ENCODE measurements around the gene SF3B6.
A peak's percentile ranks its signal among the peaks of the same experiment; 100 is the strongest.
"Not testable (repeated sequence)": the region's sequence is repeated elsewhere in the genome, so short reads cannot be mapped to it uniquely, and the experiment has no call there.

Gene SF3B6, protein sequence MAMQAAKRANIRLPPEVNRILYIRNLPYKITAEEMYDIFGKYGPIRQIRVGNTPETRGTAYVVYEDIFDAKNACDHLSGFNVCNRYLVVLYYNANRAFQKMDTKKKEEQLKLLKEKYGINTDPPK

DNA sequence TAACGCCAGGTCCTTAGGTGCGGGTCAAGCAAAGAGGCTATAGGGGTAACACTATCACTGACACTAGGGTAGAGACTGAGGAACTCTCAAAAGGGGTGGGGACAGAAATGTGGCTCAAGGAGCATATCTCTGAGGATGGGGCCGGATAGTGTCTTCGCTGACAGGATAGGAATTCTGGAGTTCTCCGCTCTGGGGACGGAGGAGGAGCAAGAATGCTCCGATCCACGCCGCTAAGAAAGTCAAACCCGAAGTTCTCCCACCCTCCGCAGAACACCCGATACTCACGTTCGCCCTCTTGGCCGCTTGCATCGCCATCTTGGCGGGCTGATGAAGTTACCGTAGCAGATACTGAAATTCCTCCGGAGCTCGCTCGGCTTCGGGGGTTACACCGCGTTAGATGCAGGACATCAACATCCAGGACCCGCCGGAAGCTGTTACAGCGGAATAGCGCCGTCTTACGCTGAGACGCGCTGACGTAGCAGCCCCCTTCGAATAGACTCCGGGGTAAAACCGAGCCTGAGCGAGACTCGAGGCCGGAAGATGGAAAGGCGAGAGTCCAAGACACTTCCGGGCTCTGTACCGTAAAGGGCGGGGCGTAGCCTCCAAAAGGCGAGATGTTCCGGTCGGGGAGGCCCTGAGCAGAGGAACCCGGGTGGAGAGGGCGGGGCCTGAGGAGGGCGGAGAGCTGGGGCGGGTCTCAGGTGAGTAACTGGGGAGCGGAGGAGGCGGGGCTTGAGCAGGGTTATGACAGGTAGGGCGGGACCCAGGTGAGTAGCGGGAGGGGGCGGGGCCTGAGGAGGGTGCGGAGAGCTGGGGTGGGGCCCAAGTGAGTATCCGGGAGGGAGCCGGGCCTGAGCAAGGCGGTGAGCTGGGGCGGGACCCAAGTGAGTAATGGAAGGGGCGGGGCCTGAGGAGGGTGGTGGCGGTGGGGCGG lies at the start of gene SF3B6:
Gene SF3B6 (minus strand): TSS at position 412 of the 934 bp plus-strand sequence. CDS start 97 bp downstream, at position 315.
- H3K4me3 Mint-ChIP-seq, result peak within 1 kb of the TSS; percentile 99
- peaks cover 37% of the 10 kb centered on the region for H3K4me1 Mint-ChIP-seq (ENCODE audit: low read depth)
- H3K27me3 Mint-ChIP-seq, result no peaks in the 10 kb centered on the region
- H3K27ac Mint-ChIP-seq, result peak within 1 kb of the TSS; percentile 96
- H3K9me3 Mint-ChIP-seq, result no peaks in the 10 kb centered on the region
- H3K36me3 Mint-ChIP-seq (ENCODE audit: low read depth), result peaks cover 30% of the 10 kb centered on the region

DNA sequence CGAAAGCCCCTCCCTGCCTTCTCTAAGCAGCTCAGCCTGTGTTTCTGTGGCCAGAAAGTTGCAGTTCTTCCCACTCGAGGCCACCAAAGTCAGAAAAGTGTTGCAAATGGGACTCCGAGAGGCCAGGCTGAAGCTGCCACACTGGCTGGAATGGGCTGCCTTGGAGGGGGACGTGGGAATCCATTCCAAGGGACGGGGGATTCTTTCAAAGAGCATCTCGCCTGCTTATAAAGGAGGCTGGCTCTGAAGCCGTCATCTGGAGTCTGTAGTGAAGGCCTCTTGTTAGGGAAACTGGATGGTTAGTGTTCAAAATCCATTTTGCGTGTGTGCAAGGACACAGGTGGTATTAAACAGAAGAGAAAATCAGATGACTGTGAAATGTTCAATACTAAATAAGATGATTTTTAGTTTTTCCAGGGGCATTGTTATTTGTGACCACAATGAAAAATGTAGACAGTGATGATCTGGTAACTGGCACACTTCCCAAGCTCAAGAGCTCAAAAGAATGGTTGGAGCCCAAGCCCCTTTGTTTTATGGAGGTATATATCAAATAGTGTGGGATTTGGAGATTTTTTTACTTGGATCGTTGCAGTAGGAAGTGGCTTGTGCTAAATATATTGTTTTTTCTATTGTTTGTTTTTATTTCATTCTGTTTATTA lies 47.9 kb upstream of the SF3B6 start:
- no peaks in the 10 kb centered on the region for H3K9me3 Mint-ChIP-seq
- no peaks in the 10 kb centered on the region for H3K27me3 Mint-ChIP-seq
- no peaks in the 10 kb centered on the region for H3K36me3 Mint-ChIP-seq (ENCODE audit: low read depth)
- H3K4me3 Mint-ChIP-seq, result peak overlapping the region; percentile 80
- H3K4me1 Mint-ChIP-seq (ENCODE audit: low read depth), result peaks cover 15% of the 10 kb centered on the region
- peak overlapping the region; percentile 83 for H3K27ac Mint-ChIP-seq

DNA sequence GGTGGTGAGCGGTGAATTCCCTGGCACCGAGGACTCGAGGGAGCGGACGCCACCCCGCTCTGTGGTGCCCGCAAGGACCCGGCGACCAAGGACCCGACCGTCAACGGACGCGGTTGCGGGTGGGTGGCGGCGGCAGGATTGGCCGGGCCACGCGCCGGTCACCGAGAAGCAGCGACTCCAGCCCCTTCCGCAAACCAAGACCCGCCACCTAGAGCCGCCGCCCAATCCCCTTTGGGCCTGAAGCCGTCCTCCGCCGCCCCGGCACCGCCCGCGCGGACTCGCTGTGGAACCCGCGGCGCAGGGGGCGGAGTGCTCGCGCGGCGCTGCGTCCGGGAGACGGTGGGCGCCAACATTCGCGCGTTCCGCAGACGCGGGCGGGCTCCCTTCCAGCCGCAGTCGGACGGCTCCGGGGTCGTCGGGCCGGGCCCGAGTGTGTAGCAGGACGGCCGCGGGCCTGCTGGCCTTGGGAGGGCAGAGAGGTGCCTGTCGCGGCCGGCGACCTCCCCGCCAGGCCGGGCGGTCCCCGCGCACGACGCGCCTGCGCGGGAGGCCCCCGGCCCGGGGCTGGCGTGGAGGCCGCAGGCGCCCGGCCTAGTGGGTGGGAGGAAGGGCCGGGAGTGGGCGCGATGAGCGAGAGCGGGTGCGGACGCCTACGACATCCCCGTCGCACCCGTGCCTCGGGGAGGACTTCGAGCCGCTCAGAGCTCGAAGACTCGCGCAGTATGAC lies 47.2 kb upstream of the SF3B6 start, which contains the start of the genes FAM228B and PFN4:
Gene FAM228B (plus strand): TSS at position 275 of the 727 bp plus-strand sequence. CDS start 893 bp downstream, outside the sequence.
Gene PFN4 (minus strand): TSS at position 140 of the 727 bp plus-strand sequence. CDS start 799 bp downstream, outside the sequence.
- H3K4me1 Mint-ChIP-seq (ENCODE audit: low read depth), result peaks cover 15% of the 10 kb centered on the region
- no peaks in the 10 kb centered on the region for H3K9me3 Mint-ChIP-seq
- H3K27me3 Mint-ChIP-seq, result no peaks in the 10 kb centered on the region
- peak within 1 kb of the TSS; percentile 80 for H3K4me3 Mint-ChIP-seq
- no peaks in the 10 kb centered on the region for H3K36me3 Mint-ChIP-seq (ENCODE audit: low read depth)
- peak within 1 kb of the TSS; percentile 87 for H3K27ac Mint-ChIP-seq

DNA sequence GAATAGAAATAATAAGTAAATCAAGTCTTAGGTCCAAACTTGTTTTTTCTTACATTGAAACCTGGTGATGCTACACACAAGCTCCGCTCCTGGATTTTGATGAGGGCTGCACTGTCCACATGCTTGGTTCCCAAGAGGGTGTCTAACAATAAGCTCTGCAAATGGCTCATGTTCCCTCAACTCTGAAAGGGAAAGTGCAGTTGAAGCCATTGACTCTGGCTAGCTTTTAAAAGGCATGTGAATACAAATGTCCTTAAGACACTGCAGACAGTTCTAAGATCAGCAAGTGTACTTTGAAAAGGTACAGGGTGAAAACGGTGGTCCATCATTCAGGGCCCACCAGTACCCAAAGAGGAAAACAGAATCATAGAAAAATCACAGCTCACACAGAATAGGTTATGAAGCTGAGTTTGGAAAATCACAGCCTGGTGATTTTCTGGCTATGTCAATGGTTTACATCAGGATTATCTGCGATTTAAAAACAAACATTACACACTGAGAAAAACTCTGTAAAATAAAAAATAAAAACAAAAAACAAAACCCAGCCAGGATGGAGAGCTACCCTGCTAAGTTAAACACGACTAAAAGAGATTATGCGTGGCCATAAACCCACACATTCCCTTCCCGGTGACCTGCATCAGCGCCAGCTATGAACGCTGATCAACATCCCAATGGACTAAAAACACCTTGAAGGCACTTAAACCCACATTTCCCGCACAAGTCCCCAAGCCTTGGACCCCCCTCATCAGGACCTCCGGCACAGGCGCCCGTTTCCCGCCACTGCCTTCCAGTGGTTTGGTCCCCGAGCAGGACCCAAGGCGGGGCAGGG lies 46.5 kb upstream of the SF3B6 start:
- Mint-ChIP-seq H3K4me3 (peak overlapping the region; percentile 77), H3K36me3 (ENCODE audit: low read depth) (no peaks in the 10 kb centered on the region), H3K4me1 (ENCODE audit: low read depth) (peaks cover 15% of the 10 kb centered on the region), H3K9me3 (no peaks in the 10 kb centered on the region), H3K27ac (peak overlapping the region; percentile 87), H3K27me3 (no peaks in the 10 kb centered on the region)

DNA sequence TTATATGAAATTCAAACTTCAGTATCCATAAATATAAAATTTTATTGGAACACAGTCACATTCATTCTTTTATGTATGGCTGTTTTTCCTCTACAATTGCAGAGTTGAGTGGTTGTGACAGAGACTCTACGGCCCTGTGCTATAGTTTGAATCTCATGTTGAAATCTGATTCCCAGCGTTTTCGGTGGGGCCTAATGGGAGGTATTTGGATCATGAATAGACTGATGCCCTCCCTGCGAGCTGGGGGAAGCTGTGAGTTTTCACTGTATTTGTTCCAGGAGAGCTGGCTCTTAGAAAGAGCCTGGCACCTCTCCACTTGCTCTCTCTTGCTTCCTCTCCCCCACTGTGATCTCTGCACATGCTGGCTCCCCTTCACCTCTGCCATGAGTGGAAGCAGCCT lies 45.3 kb upstream of the SF3B6 start:
- no peaks in the 10 kb centered on the region for H3K9me3 Mint-ChIP-seq
- H3K4me3 Mint-ChIP-seq, result no peak overlapping the region
- H3K36me3 Mint-ChIP-seq (ENCODE audit: low read depth), result no peaks in the 10 kb centered on the region
- H3K27ac Mint-ChIP-seq, result no peak overlapping the region
- no peaks in the 10 kb centered on the region for H3K27me3 Mint-ChIP-seq
- peaks cover 15% of the 10 kb centered on the region for H3K4me1 Mint-ChIP-seq (ENCODE audit: low read depth)

DNA sequence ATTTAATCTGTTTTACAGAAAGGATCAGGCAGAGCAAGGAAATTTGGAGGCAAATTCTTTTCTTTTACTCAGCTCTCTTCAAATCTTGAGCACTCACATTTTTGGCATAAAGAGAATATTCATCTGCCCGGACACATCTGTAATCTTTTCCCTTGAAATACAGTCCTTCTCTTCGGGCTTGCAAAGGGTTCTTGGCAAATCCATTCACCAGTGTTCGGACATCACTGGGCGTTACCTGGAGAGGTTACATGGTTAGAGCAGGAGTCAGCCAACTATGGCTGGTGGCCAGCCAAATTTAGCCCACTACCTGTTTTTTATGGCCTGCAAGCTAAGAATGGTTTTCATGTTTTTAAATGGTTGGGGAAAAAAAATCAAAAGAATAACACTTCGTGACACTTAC lies 44.9 kb upstream of the SF3B6 start:
- Mint-ChIP-seq H3K4me3 (no peak overlapping the region), H3K27me3 (no peaks in the 10 kb centered on the region), H3K36me3 (ENCODE audit: low read depth) (no peaks in the 10 kb centered on the region), H3K27ac (no peak overlapping the region), H3K9me3 (no peaks in the 10 kb centered on the region), H3K4me1 (ENCODE audit: low read depth) (peaks cover 15% of the 10 kb centered on the region)

DNA sequence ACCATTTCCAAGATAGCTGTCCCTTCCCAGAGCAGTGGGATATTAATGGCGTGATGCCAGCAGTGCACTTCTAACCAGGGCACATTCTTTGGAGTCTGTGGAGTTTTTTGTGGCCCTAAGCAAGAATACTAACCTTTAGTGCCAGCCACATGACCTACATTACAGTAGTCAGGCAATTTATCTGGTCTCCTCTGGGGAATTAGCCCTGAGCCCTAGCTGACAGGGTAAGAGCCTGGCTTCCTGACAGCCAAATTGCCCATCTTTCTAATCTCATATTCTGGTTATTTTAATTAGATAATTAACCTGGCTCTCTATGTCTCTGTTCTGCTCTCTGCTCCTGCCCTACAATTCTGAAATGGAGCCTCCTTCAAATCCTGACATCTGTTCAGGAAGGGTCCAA lies 41.8 kb upstream of the SF3B6 start:
- H3K9me3 Mint-ChIP-seq, result no peaks in the 10 kb centered on the region
- H3K4me1 Mint-ChIP-seq (ENCODE audit: low read depth), result peaks cover 6% of the 10 kb centered on the region
- no peak overlapping the region for H3K4me3 Mint-ChIP-seq
- no peak overlapping the region for H3K27ac Mint-ChIP-seq
- H3K27me3 Mint-ChIP-seq, result no peaks in the 10 kb centered on the region
- no peaks in the 10 kb centered on the region for H3K36me3 Mint-ChIP-seq (ENCODE audit: low read depth)

DNA sequence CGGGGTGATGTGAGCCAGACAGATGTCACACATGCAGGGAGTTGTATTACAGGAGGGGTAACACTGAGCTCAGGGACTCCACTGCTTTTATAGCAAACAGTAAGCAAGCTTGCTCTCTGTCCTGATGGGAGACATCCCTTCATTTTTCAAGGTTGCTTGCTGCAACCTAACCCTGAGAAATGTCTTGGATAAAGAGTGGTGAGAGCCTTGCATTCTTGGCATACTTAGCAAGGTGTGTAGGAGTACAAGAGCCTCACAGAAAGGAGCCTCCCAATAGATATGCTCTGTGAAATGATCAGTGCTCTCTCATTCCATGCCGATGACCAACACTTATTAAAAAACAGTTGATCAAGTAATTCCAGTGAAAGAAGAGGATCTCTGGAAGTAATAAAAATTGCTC lies 38.9 kb upstream of the SF3B6 start:
- no peaks in the 10 kb centered on the region for H3K9me3 Mint-ChIP-seq
- H3K4me1 Mint-ChIP-seq (ENCODE audit: low read depth), result no peaks in the 10 kb centered on the region
- H3K27me3 Mint-ChIP-seq, result no peaks in the 10 kb centered on the region
- H3K36me3 Mint-ChIP-seq (ENCODE audit: low read depth), result no peaks in the 10 kb centered on the region
- H3K27ac Mint-ChIP-seq, result no peak overlapping the region
- H3K4me3 Mint-ChIP-seq, result no peak overlapping the region

DNA sequence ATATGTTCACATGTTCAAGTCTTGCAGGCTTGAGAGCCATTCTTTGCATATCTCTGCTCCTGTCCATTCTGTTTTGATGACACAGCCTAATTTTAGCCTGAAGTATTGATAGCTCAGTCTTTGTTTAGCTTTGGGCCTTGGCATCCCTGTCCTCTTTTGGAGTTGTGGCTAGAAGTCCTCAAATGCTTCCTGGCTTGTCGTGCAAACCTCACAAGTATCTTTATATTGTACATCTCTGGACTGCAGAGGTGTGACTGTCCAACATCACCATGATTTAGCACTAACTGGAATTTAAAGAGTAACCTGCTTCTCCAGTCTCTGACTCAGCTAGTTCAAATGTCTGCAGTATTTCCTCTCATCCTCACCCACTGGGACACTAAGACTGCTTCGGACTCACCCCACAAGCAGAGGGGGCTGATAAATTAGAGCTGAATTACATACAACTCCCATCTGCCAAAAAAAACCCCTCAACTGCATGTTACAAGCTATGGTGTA lies 35.3 kb upstream of the SF3B6 start:
- Mint-ChIP-seq H3K27me3 (no peaks in the 10 kb centered on the region), H3K9me3 (peaks cover 23% of the 10 kb centered on the region), H3K4me1 (ENCODE audit: low read depth) (no peaks in the 10 kb centered on the region), H3K4me3 (no peak overlapping the region), H3K27ac (no peak overlapping the region), H3K36me3 (ENCODE audit: low read depth) (no peaks in the 10 kb centered on the region)

DNA sequence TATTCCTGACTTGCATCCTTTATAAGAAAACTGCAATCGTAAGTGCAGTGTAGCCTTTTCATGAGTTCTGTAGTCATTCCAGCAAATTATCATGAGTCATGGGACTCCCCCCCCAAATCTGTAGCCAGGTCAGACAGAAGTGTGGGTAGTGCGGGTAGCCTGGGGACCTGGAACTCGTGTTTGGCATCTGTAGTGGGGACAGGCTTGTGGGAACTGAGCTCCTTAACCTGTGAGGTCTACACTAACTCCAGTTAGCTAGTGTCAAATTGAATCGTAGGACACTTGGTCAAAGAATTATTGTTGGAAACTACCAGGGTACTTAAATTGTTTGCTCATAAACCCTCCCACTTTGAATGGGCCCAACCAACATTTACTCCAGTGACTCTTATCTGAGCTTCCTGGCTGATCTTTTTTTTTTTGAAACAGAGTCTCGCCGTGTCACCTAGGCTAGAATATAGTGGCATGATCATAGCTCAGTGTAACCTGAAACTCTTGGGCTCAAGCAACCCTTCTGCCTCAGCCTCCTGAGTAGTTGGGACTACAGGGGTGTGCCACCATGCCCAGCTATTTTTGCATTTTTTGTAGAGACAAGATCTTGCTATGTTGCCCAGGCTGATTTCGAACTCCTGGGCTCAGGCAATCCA lies 34.7 kb upstream of the SF3B6 start:
- Mint-ChIP-seq H3K27ac (no peak overlapping the region), H3K9me3 (peaks cover 27% of the 10 kb centered on the region), H3K4me1 (ENCODE audit: low read depth) (no peaks in the 10 kb centered on the region), H3K27me3 (no peaks in the 10 kb centered on the region), H3K36me3 (ENCODE audit: low read depth) (no peaks in the 10 kb centered on the region), H3K4me3 (no peak overlapping the region)

DNA sequence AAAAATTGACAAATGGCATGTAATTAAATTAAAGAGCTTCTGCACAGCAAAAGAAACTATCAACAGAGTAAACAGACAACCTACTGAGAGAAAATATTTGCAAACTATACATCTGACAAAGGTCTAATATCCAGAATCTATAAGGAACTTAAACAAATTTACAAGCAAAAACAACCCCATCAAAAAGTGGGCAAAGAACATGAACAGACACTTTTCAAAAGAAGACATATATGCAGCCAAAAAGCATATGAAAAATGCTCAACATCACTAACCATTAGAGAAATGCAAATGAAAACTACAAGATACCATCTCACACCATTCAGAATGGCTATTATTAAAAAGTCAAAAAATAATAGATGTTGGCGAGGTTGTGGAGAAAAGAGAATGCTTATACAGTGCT lies 33.3 kb upstream of the SF3B6 start:
- peaks cover 27% of the 10 kb centered on the region for H3K9me3 Mint-ChIP-seq
- H3K27me3 Mint-ChIP-seq; H3K27ac Mint-ChIP-seq; H3K36me3 Mint-ChIP-seq (ENCODE audit: low read depth); H3K4me1 Mint-ChIP-seq (ENCODE audit: low read depth); H3K4me3 Mint-ChIP-seq: not testable (repeated sequence)

DNA sequence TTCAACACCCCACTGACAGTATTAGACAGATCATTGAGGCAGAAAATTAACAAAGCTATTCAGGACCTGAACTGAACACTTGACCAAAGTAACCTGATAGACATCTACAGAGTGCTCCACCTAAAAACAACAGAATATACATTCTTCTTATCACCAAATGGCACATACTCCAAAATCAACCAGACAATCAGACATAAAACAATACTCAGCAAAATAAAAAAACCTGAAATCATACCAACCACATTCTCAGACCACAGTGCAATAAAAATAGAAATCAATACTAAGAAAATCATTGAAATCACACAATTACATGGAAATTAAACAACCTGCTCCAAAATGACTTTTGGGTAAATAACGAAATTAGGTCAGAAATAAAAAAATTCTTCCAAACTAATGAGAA lies 31.2 kb upstream of the SF3B6 start:
- H3K4me3 Mint-ChIP-seq, result no peak overlapping the region
- H3K36me3 Mint-ChIP-seq (ENCODE audit: low read depth), result no peaks in the 10 kb centered on the region
- no peak overlapping the region for H3K27ac Mint-ChIP-seq
- peaks cover 27% of the 10 kb centered on the region for H3K9me3 Mint-ChIP-seq
- H3K27me3 Mint-ChIP-seq, result no peaks in the 10 kb centered on the region
- H3K4me1 Mint-ChIP-seq (ENCODE audit: low read depth), result no peaks in the 10 kb centered on the region

DNA sequence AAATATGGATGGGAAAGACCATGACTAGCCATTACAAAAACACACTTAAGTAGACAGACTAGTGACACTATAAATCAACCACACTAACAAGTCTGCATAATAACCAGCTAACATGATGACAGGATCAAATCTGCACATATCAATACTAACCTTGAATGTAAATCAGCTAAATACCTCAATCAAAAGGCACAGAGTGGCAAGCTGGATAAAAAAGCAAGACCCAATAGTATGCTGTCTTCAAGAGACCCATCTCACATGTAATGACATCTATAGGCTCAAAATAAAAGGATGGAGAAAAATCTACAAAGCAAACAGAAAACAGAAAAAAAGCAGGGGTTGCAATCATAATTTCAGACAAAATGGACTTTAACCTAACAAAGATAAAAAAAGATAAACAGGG lies 30.7 kb upstream of the SF3B6 start:
- H3K27me3 Mint-ChIP-seq, result no peaks in the 10 kb centered on the region
- H3K4me1 Mint-ChIP-seq (ENCODE audit: low read depth), result no peaks in the 10 kb centered on the region
- H3K36me3 Mint-ChIP-seq (ENCODE audit: low read depth), result peaks cover 4% of the 10 kb centered on the region
- peaks cover 27% of the 10 kb centered on the region for H3K9me3 Mint-ChIP-seq
- H3K4me3 Mint-ChIP-seq, result no peak overlapping the region
- no peak overlapping the region for H3K27ac Mint-ChIP-seq
